AG08396 (cell line): Measurements from ENCODE around the gene MAPK6.

ENCODE experiments used
- DNase-seq: peaks from one replicate; pipeline ENCODE4 v3.0.0; 2012; ENCODE audit warnings: low spot score, mixed read lengths

Gene MAPK6

DNA sequence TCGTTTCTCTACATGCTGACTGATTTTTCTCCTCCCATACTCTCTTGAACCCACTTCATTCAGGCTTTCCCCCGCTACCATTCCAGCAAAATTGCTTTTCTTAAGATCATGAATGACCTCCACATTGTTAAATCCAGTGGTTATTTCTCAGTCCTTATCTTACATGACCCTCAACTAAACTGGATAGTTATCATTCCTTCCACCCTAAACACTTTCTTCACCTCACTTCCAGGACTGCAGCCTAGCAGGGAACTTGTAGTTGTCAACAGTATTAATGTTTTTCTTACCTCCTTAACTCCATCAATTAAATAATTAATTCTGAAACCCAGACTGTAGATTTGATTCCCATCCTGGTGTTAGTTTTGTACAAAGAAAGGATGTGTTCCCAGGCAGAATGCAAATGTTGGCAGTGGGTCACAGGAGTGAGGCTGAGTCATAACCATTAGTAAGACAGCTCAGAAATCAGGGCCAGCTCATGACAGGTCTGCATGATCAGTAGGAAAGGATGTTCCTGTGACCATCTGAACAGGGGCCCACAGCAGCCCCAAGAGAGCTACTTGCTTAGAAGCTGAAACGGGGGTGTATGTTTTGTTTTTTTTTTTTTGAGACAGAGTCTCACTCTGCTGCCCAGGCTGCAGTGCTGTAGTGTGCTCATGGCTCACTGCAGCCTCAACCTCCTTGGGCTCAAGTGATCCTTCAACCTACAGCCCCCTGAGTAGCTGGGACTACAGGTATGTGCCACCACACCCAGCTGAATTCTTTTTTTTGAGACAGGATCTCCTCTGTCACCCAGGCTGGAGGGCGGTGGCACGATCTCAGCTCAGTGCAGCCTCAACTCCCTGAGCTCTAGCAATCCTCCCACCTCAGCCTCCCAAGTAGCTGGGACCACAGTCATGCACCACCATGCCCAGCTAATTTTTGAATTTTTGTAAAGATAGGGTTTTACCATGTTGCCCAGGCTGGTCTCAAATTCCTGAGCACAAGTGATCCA lies 84.5 kb downstream of the MAPK6 start:
- DNase-seq = peak; percentile 82

DNA sequence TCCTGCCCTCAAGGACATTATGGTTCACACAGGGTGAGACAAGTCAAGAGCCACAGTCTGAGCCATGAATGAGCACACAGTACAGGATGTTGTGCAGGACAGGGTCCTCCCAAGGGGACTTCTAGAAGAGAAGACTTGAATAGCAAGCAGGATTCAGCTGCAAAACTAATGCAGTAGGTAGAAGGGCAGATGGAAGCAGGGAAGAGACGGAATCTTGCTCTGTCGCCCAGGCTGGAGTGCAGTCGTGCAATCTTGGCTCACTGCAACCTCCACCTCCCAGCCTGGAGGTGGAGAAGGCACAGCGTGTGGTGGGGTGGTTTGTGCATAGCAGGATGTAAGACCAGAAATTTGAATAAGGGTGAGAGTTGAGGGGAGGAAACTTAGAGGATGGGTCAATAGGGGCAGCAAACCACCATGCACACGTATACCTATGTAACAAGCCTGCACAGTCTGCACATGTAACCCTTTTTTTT lies 85.5 kb downstream of the MAPK6 start:
- no peak for DNase-seq

DNA sequence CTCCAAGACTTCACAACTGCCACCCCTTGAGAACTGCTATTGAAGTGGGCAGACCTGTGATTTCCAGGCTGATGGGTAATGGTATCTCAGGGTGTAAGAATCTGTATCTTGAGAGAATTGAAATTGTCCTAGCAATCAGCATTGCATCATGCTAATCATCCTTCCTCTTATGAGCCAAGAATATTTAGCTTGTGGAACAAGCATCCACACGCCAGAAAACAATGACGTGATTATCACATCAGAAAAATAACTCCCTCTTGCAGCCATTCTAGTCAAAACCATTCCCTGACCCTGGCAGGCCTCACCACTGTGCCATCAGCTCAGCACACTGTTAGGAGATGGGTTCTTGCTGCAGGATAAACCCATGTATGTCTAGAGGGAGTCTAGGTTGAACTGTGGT lies 86.8 kb downstream of the MAPK6 start:
- no peak for DNase-seq

DNA sequence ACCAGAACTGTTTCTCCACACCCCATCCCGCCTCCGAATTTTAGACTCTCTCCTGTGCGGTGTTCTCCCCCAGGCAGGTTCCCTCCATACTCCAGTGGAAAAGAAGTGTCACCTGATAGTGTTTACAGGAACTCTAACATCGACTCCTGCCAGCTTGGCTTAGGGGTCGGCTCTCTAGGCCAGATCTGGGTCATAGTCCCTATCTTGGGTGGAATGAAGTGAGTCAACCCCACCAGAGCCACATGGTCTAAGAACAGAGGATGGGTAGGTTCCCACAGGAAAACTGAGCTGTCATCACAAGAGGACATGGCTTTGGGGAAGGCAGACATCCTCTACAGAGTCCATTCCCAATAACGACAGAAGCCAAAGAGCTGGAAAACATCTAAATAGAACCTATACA lies 87.6 kb downstream of the MAPK6 start:
- DNase-seq = no peak

DNA sequence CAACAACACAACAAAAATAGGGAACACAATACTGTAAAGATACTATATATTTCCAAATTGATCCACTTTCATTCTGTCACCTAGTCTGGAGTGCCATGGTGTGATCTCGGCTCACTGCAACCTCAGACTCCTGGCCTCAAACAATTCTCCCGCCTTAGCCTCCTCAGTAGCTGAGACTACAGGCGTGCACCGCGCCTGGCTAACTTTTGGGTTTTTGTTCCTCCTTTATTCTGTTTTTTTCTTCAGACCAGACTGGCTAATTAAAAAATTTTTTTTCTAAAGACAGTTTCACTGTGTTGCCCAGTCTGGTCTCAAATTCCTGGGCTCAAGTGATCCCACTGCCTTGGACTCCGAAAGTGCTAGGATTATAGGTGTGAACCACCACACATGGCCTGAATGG lies 88.2 kb downstream of the MAPK6 start:
- DNase-seq = no peak

DNA sequence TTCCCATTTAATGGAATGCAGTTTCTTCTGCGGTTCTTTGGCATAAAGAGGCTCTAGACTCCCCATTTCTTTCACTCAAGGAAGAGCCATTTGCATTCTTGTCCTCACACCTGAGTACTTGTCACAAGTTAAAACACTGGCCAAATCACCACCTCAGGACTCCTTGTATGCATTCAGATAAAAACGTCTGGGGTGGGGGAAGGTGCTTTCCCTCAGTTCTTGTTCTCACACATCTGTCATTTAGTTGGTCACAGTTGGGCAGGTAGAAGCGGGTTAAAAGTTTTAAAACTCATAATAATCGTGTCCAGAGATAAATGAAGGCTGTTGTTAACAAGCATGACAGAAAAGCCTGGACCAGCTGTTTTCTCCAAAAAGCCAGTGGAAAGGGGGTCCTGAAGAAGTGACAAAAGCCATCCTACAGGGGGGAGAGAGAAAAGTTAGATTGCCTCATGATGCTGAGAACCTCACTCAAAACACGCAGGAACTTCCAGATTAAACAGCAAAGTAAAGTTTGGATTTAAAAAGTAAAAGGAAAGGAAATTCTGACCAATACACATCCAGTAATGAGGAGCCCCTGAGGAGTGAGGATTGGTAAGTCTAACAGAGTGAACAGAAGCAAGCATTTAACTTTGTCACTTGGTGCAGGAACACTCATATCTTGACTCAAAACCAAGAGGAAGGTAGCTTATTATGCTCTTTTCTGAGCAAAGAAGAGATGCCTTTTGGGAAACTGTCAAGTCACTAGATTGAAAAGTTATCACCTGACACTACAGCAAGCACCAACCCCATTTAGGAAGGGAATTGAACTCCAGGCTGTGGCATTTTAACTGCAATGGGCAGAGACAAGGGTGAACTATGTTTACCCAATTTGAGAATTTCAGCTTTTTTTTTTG lies 90.8 kb downstream of the MAPK6 start:
- DNase-seq = no peak

DNA sequence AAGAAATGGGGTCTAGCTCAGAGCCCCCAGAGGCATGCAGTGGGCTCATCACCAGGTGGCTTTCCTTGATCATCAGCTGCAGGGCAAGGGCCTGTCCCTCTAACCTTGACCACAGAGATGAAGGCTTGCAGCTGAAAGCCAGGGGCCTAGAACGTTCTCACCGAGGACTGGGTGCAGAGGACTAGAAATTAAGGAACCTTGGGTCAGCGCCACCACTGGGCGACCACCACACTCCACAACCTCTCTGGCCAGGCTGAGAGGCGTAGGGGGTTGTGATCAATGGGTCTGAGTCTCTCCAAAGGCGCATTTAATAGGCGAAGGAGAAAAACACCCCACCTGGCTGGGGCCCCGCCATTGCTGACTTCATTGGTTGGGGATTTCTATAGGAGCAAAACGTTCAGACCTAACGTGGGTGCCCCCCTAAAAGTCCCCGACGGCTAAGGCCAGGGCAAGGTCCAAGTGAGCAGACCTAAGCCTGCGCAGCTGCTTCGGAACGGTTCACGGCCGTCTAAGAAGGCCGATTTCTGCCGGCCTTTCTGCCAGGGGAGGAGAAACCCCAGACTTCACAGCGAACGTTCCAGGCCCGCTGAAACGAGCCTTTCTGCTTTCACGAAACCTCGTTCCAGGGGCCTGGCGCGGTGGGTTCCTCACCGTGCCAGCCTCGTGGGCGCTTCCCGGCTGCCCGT lies 92.6 kb downstream of the MAPK6 start:
- DNase-seq = no peak

DNA sequence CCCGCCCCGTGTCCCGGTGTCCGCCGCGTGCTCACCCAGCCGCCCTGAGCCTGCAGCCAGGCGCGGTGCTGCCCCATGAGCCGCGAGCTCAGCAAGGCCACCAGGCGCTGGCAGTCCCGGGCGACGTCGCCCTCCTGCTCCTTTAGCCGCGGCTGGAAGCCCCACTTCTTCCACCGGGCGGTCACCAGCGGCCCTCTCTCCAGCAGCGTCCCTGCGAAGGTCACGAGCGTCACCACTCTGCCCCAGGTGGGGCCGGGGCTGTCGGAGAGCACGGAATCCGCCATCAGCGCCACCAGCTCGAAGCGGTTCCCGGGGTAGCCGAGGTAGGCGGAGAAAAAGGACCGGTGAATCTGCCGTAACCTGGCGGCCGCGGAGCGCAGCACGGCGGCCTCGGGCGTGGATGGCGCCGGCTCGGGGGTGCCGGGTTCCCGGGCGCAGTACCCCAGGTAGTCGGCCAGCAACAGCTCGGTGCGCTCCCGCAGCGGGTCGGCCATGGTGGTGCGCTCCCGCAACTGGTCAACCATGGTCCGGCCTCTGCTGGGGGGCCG lies 93.3 kb downstream of the MAPK6 start:
- peak; percentile 32 for DNase-seq

DNA sequence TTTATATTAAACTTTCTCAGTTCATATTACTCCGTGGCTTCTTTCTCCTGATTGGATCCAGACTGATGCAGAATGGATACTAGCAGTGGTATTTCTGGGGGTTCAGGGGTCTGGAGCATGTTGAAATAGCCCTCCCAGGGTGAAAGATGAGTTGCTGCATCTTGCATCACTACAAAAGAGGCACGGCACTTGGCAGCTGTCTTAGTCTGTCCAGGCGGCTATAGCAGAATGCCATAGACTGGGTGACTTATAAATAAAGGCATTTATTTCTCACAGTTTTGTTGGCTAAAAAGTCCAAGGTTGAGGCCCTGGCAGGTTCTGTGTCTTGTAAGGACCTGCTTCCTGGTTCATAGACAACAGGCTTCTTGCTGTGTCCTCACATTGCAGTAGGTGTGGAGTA lies 94.2 kb downstream of the MAPK6 start:
- DNase-seq = no peak

DNA sequence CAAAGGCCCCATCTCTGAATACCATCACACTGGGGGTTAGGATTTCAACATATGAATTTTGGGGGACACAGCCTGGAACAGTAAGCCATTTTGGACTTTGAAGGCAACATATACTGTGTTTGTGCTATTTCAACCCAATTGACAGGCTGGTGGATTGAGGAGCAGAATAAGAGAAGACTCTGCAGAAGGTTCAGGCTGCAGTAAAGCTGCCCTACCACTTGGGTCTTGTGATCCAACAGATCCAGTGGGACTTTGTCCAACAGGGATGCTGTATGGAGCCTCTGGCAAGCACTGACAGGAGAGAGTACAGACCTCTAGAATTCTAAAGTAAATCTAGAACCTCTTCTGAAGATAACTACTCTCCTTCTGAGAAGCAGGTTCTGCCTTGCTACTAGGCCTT lies 94.7 kb downstream of the MAPK6 start:
- DNase-seq = no peak

DNA sequence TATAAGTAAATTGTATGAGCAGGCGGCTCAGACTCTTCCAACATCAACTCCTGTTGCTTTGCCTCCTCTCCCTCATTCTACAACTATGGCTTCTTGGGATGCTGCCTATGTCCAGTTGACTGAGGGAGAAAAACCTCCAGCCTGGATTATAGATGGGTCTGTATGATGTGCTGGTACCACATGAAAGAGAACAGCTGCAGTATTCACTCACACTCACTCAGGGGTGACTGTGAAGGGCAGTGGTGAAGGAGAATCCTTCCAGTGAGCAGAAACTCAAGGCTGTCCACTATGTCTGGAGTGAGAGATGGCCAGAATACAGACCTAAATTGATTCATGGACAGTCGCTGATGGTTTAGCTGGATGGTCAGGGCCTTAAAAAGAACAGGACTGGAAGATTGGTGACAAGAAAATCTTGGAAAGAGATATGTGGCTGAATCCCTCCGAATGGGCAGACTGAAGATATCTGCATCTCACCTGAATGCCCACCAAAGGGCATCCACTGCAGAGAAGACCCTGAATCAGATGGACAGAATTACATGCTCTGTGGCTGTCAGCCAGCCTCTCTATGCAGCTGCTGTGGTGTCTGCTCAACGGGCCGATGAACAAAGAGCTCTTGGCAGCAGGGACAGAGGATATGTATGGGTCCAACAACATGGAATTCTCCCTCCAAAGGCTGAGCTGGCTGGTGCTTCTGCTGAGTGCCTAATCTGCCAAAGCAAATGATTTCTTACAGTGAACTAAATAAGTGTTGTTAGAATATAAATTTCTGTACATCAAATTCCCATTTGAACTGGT lies 95.4 kb downstream of the MAPK6 start:
- no peak for DNase-seq

DNA sequence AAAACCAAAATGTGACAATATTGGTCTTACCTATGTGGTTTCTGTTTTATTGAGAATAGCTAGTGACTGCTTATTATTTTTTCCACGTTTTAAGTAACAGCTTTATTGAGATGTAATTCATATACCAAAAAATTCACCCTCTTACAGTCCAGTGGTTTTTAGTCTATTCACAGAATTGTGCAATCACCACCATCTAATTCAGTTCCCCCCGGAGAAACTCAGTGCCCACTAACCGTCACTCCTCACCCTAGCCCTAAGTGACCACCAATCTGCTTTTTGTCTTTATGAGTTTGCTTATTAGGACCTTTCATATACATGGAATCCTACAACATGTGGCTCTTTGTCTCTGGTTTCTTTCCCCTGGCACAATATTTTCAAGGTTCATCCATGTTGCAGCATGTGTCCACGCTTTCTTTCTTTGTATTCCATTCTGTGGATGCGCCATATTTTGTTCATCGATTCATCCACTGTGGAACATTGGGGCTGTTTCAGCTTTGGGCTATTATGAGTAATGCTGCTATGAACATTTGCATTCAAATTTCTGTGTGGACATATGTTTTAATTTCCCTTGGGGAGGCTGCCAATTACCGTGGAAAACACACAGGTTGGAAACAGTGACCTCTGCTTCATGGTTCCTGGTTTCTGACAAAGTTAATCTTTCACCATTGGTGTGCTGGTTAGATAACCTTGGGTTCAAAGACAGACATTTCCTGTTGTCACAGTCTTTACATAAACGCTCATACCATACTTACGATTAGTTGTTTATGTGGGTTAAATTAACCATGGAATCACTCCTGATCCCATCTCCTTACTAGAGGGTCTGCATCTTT lies 96.8 kb downstream of the MAPK6 start:
- DNase-seq = no peak
